ENCODE measurements around the gene APOBEC4. TPM values are rescaled to one million over a fixed set of nuclear protein-coding genes. Genes with fewer than 3 reads are reported as not detected.
"Not testable (repeated sequence)": the region's sequence is repeated elsewhere in the genome, so short reads cannot be mapped to it uniquely, and the experiment has no call there.

Gene APOBEC4
- total RNA-seq, 2 donors from 2014 or later = not detected

- H3K9me3 ChIP-seq (ENCODE audit: control insufficient read depth, low read length) = no peaks in the 10 kb centered on the region
- H3K4me3 ChIP-seq (ENCODE audit: low read length) = no peak overlapping the region
- no peaks in the 10 kb centered on the region for H3K36me3 ChIP-seq (ENCODE audit: control insufficient read depth, insufficient read depth, low read length)
- no peaks in the 10 kb centered on the region for H3K27me3 ChIP-seq (ENCODE audit: control insufficient read depth, insufficient read depth, low read length, poor library complexity, severe bottlenecking)
- Mint-ChIP-seq H3K4me1 (peaks cover 1% of the 10 kb centered on the region), H3K27me3 (ENCODE audit: insufficient read depth) (no peaks in the 10 kb centered on the region), H3K9me3 (no peaks in the 10 kb centered on the region), H3K36me3 (ENCODE audit: low read depth) (no peaks in the 10 kb centered on the region), H3K4me3 (no peak overlapping the region), H3K27ac (no peak overlapping the region)
- H3K27ac ChIP-seq (ENCODE audit: low read depth, low read length) = no peak overlapping the region
- H3K4me1 ChIP-seq (ENCODE audit: control insufficient read depth, insufficient read depth, low read length) = no peaks in the 10 kb centered on the region
- DNase-seq = no peak
- H3K9ac ChIP-seq (ENCODE audit: extremely low read depth, low read length, poor library complexity, severe bottlenecking) = no peak overlapping the region
- TF ChIP-seq CTCF (conservative IDR thresholded peaks at IDR 0.05) = no peak
Observed at GRCh38 chr1:183686229-183686628, 33.1 kb upstream of the APOBEC4 start.

- no peak overlapping the region for H3K27ac ChIP-seq (ENCODE audit: low read depth, low read length)
- Mint-ChIP-seq H3K4me3 (no peak overlapping the region), H3K9me3 (no peaks in the 10 kb centered on the region), H3K27me3 (ENCODE audit: insufficient read depth) (no peaks in the 10 kb centered on the region), H3K27ac (no peak overlapping the region), H3K36me3 (ENCODE audit: low read depth) (no peaks in the 10 kb centered on the region), H3K4me1 (peaks cover 1% of the 10 kb centered on the region)
- no peak overlapping the region for H3K9ac ChIP-seq (ENCODE audit: extremely low read depth, low read length, poor library complexity, severe bottlenecking)
- no peaks in the 10 kb centered on the region for H3K4me1 ChIP-seq (ENCODE audit: control insufficient read depth, insufficient read depth, low read length)
- H3K4me3 ChIP-seq (ENCODE audit: low read length) = no peak overlapping the region
- no peaks in the 10 kb centered on the region for H3K36me3 ChIP-seq (ENCODE audit: control insufficient read depth, insufficient read depth, low read length)
- 10 to 17% methylated on average over 2 to 3 of the region's 3 CpGs for WGBS, 2 experiments (ENCODE audit: insufficient coverage in 1 of 2, insufficient read length in 1 of 2)
- no peaks in the 10 kb centered on the region for H3K9me3 ChIP-seq (ENCODE audit: control insufficient read depth, low read length)
- DNase-seq = peak; percentile 70
- peak; percentile 86 for TF ChIP-seq CTCF (conservative IDR thresholded peaks at IDR 0.05)
- H3K27me3 ChIP-seq (ENCODE audit: control insufficient read depth, insufficient read depth, low read length, poor library complexity, severe bottlenecking) = no peaks in the 10 kb centered on the region
Observed at GRCh38 chr1:183685112-183685713, 32.1 kb upstream of the APOBEC4 start.

GRCh38 chr1:183679363-183679762 lies 26.2 kb upstream of the APOBEC4 start:
- WGBS, 2 experiments (ENCODE audit: insufficient coverage in 1 of 2, insufficient read length in 1 of 2) = 96% methylated on average over 4 of the region's 4 CpGs; no CpG with 5 or more reads in 1 of the 2 experiments

GRCh38 chr1:183678819-183679218 lies 25.7 kb upstream of the APOBEC4 start:
- H3K9ac ChIP-seq (ENCODE audit: extremely low read depth, low read length, poor library complexity, severe bottlenecking) = no peak overlapping the region
- no peaks in the 10 kb centered on the region for H3K4me1 ChIP-seq (ENCODE audit: control insufficient read depth, insufficient read depth, low read length)
- no peak overlapping the region for H3K4me3 ChIP-seq (ENCODE audit: low read length)
- Mint-ChIP-seq H3K36me3 (ENCODE audit: low read depth) (no peaks in the 10 kb centered on the region), H3K4me1 (no peaks in the 10 kb centered on the region), H3K27me3 (ENCODE audit: insufficient read depth) (peaks cover 3% of the 10 kb centered on the region), H3K9me3 (peaks cover 7% of the 10 kb centered on the region), H3K4me3 (no peak overlapping the region), H3K27ac (no peak overlapping the region)
- H3K36me3 ChIP-seq (ENCODE audit: control insufficient read depth, insufficient read depth, low read length) = no peaks in the 10 kb centered on the region
- 82 to 89% methylated on average over 2 of the region's 3 CpGs for WGBS, 2 experiments (ENCODE audit: insufficient coverage in 1 of 2, insufficient read length in 1 of 2)
- no peak for TF ChIP-seq CTCF (conservative IDR thresholded peaks at IDR 0.05)
- no peak for DNase-seq
- H3K27ac ChIP-seq (ENCODE audit: low read depth, low read length) = no peak overlapping the region
- H3K9me3 ChIP-seq (ENCODE audit: control insufficient read depth, low read length) = no peaks in the 10 kb centered on the region
- H3K27me3 ChIP-seq (ENCODE audit: control insufficient read depth, insufficient read depth, low read length, poor library complexity, severe bottlenecking) = no peaks in the 10 kb centered on the region

More at GRCh38 chr1:183679363-183679762, 26.2 kb upstream of the APOBEC4 start:
- not testable (repeated sequence) for H3K27ac ChIP-seq (ENCODE audit: low read depth, low read length); H3K36me3 ChIP-seq (ENCODE audit: control insufficient read depth, insufficient read depth, low read length); H3K4me3 ChIP-seq (ENCODE audit: low read length); H3K9me3 ChIP-seq (ENCODE audit: control insufficient read depth, low read length); H3K36me3 Mint-ChIP-seq (ENCODE audit: low read depth); H3K9me3 Mint-ChIP-seq; H3K4me1 ChIP-seq (ENCODE audit: control insufficient read depth, insufficient read depth, low read length); H3K27me3 Mint-ChIP-seq (ENCODE audit: insufficient read depth); H3K4me3 Mint-ChIP-seq; DNase-seq; H3K9ac ChIP-seq (ENCODE audit: extremely low read depth, low read length, poor library complexity, severe bottlenecking); H3K27me3 ChIP-seq (ENCODE audit: control insufficient read depth, insufficient read depth, low read length, poor library complexity, severe bottlenecking); H3K27ac Mint-ChIP-seq; H3K4me1 Mint-ChIP-seq
